Spleen (tissue), 11 donors: ENCODE data around the gene USP10. TPM values are rescaled to one million over a fixed set of nuclear protein-coding genes. Genes with fewer than 3 reads are reported as not detected.

Experiments used
- DNase-seq: peaks from one replicate; pipeline ENCODE4 v3.0.0-alpha.2; 2020
- H3K27ac ChIP-seq, 8 donors: fragments of 200-600 bp; sonication (generic) in 7 of 8; 1 replicate in 4 of 8; 2 replicates in 4 of 8; pipeline versions ENCODE4 v1.5.0 to v1.8.0; 2016 to 2021; ENCODE audit warnings: inconsistent platforms in 4 of 8, mild to moderate bottlenecking in 4 of 8, moderate library complexity in 1 of 8
- H3K27me3 ChIP-seq, 7 donors: fragments of 200-600 bp; sonication (generic) in 6 of 7; replicated peaks in 1 of 7; 1 replicate in 4 of 7; 2 replicates in 3 of 7; pipeline versions ENCODE4 v1.5.0 to v1.8.0; 2016 to 2021; ENCODE audit warnings: inconsistent platforms in 3 of 7, mild to moderate bottlenecking in 1 of 7
- H3K36me3 ChIP-seq, 6 donors: fragments of 200-600 bp; sonication (generic) in 5 of 6; 1 replicate in 4 of 6; 2 replicates in 2 of 6; pipeline versions ENCODE4 v1.5.0 to v1.8.0; 2016 to 2021; ENCODE audit warnings: inconsistent platforms in 2 of 6
- H3K4me1 ChIP-seq, 6 donors: fragments of 200-600 bp; sonication (generic) in 5 of 6; 1 replicate in 3 of 6; 2 replicates in 3 of 6; pipeline versions ENCODE4 v1.5.0 to v1.8.0; 2016 to 2021; ENCODE audit warnings: inconsistent platforms in 3 of 6
- H3K4me3 ChIP-seq, 8 donors: fragments of 200-600 bp; sonication (generic) in 7 of 8; 1 replicate in 4 of 8; 2 replicates in 4 of 8; pipeline versions ENCODE4 v1.5.0 to v1.8.0; 2016 to 2021; ENCODE audit warnings: inconsistent platforms in 4 of 8, mild to moderate bottlenecking in 4 of 8, moderate library complexity in 2 of 8
- H3K9me3 ChIP-seq, 8 donors: fragments of 200-600 bp; sonication (generic) in 7 of 8; 1 replicate in 4 of 8; 2 replicates in 4 of 8; pipeline versions ENCODE4 v1.5.0 to v1.8.0; 2016 to 2021; ENCODE audit warnings: inconsistent platforms in 4 of 8
- CTCF ChIP-seq, 11 experiments: fragments of 200-600 bp in 7 of 11; fragments of 450-650 bp in 4 of 11; sonication (generic) in 4 of 11; IDR thresholded peaks in 8 of 11; conservative IDR thresholded peaks in 3 of 11; 1 replicate in 7 of 11; 2 replicates in 4 of 11; pipeline versions ENCODE4 v1.4.0 to v1.8.0; 2016 to 2021; ENCODE audit warnings: antibody characterized with exemption in 11 of 11, inconsistent platforms in 4 of 11, mild to moderate bottlenecking in 1 of 11
- POLR2A ChIP-seq, 3 donors: fragments of 450-650 bp; IDR thresholded peaks; one replicate each; pipeline ENCODE4 v1.5.1; 2017; ENCODE audit warnings: antibody characterized with exemption in 3 of 3, mild to moderate bottlenecking in 1 of 3
- POLR2AphosphoS5 ChIP-seq, 3 donors: sonication (generic); formaldehyde crosslinking; IDR thresholded peaks; one replicate each; pipeline ENCODE4 v1.5.1; 2017; ENCODE audit warnings: antibody characterized with exemption in 3 of 3
- WGBS, 5 donors: extraction: QIAGEN DNeasy Blood & Tissue Kit in 3 of 5; methylation state at CpG; one replicate each; pipeline versions ENCODE4 v1.1.5 to v1.1.7; 2013 to 2018; 5-methylcytosine and 5-hydroxymethylcytosine counted together
- intact Hi-C: fragments of 100-400 bp; cut with DNase I; formaldehyde crosslinking; loops from one replicate; pipeline ENCODE4 v1.15.0; 2023; ENCODE audit warnings: low total_unique reads
- polyA plus RNA-seq, 3 donors: library from polyadenylated mRNA; stranded (reverse); fragments of 200-250 nt; gene quantifications; one replicate each; pipeline ENCODE4 v1.2.1, GENCODE V29; 2013
- total RNA-seq, 7 donors: library from RNA; depleted of rRNA in 3 of 7; stranded (reverse); fragments of >200 nt in 3 of 7; fragmentation: NEBNext Ultra II Directional in 4 of 7; extraction: Animal tissue kit (Norgen Biotek cat#: 25700) in 4 of 7; gene quantifications; one replicate each; pipeline versions ENCODE4 v1.1.0 to v1.2.1, GENCODE V29; 2016 to 2021
- donor health status: healthy with polysubstance abuse.
- donor health status: DM: no; HTN: no; CAD: no; lungs with moderate emphysema.
- donor health status: DM: no; HTN: no; CAD: no.
- donor health status: Bipolar disorder and iron deficiency.
- donor health status: healthy.
- donor health status: DM: no; HTN: no; CAD: no.
- donor health status: DM: yes; HTN: yes; CAD: no.

USP10 gene
- total and polyA plus RNA-seq, 10 donors, result 28.1 to 105 (median 79.5) TPM

- H3K4me1 ChIP-seq, result peaks cover 53 to 100% (median 81%) of the 10 kb centered on the region in 6 donors
- peaks cover 0 to 4% (median 0%) of the 10 kb centered on the region in 6 donors for H3K36me3 ChIP-seq
- no peaks in the 10 kb centered on the region for H3K27me3 ChIP-seq
- peak overlapping the region in 5 of 8 donors; percentile 19 to 54 (median 22) for H3K4me3 ChIP-seq
- peak overlapping the region; percentile 14 to 83 (median 73) for H3K27ac ChIP-seq
- H3K9me3 ChIP-seq, result no peaks in the 10 kb centered on the region
- DNase-seq, result no peak
- 18 to 37% (median 27%) methylated on average over 14 of the region's 14 CpGs for WGBS, 5 donors
- TF ChIP-seq CTCF (IDR thresholded peaks at IDR 0.05 in 8 of 11, conservative IDR thresholded peaks at IDR 0.05 in 3 of 11) (no peak), POLR2AphosphoS5 (IDR thresholded peaks at IDR 0.05) (no peak)
- intact Hi-C loops, result loop anchor here (5.0 kb wide), 2 partner anchors 55 to 215 kb away; no protein-coding TSS in a partner anchor
These were observed 27.1 kb downstream of the USP10 start for GRCh38 chr16:84726669-84727467.

GRCh38 chr16:84728853-84729424 is 29.1 kb downstream of the USP10 start:
- Histone ChIP-seq H3K9me3 (no peaks in the 10 kb centered on the region), H3K4me1 (peaks cover 52 to 100% (median 81%) of the 10 kb centered on the region in 6 donors), H3K36me3 (peaks cover 0 to 8% (median 4%) of the 10 kb centered on the region in 6 donors), H3K4me3 (no peak overlapping the region), H3K27me3 (no peaks in the 10 kb centered on the region), H3K27ac (peak overlapping the region in 1 of 8 donors; percentile 65)
- intact Hi-C loops, result loop anchor here (5.0 kb wide), 2 partner anchors 57 to 217 kb away; no protein-coding TSS in a partner anchor
- DNase-seq, result no peak
- TF ChIP-seq CTCF (IDR thresholded peaks at IDR 0.05 in 8 of 11, conservative IDR thresholded peaks at IDR 0.05 in 3 of 11), result no peak
- TF ChIP-seq POLR2AphosphoS5 (IDR thresholded peaks at IDR 0.05), result no peak
- TF ChIP-seq POLR2A (IDR thresholded peaks at IDR 0.05), result no peak
- WGBS, 5 donors, result 91 to 95% (median 92%) methylated on average over 10 of the region's 10 CpGs

- Histone ChIP-seq H3K4me1 (peaks cover 44 to 91% (median 73%) of the 10 kb centered on the region in 6 donors), H3K27ac (peak overlapping the region; percentile 23 to 79 (median 66)), H3K36me3 (peaks cover 0 to 16% (median 9%) of the 10 kb centered on the region in 6 donors), H3K9me3 (no peaks in the 10 kb centered on the region), H3K4me3 (peak overlapping the region in 1 of 8 donors; percentile 37), H3K27me3 (no peaks in the 10 kb centered on the region)
- intact Hi-C loops, result loop anchor here (5.0 kb wide), 2 partner anchors 58 to 218 kb away; no protein-coding TSS in a partner anchor
- TF ChIP-seq CTCF (IDR thresholded peaks at IDR 0.05 in 8 of 11, conservative IDR thresholded peaks at IDR 0.05 in 3 of 11), result no peak
- no peak for TF ChIP-seq POLR2AphosphoS5 (IDR thresholded peaks at IDR 0.05)
- TF ChIP-seq POLR2A (IDR thresholded peaks at IDR 0.05), result no peak
- DNase-seq, result no peak
- WGBS, 5 donors, result 25 to 43% (median 34%) methylated on average over 7 of the region's 7 CpGs
These were observed 30.0 kb downstream of the USP10 start for GRCh38 chr16:84729716-84730320.
